Activated CD8-positive, alpha-beta memory T cell treated with anti-CD3 and anti-CD28 coated beads for 4 hours (primary cell): Measurements from ENCODE around the gene RBM14.
A peak's percentile ranks its signal among the peaks of the same experiment; 100 is the strongest.
"Not testable (repeated sequence)": the region's sequence is repeated elsewhere in the genome, so short reads cannot be mapped to it uniquely, and the experiment has no call there.

Source experiments
- DNase-seq, 2 donors: peaks; one replicate each; pipeline ENCODE4 v3.0.0-alpha.2; 2020; ENCODE audit warnings: low read depth in 2 of 2

RBM14 gene

DNA sequence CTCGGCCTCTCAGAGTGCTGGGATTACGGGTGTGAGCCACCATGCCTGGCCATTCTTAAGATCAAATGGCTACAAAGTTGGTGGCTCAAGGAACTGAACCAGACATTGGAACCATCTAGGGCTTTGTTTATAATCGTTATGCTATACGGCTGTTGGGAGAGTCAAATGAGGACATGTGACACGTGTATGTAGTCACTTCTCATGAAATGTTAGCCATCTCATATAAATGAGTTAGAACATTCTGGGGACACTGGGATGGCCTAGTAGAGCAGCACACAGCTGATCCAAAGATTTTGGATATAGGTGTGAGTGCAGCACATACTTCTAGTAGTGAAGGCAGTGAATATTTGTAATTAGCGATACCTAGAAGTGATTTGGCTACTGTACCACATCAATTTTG lies 15.5 kb downstream of the RBM14 start:
- DNase-seq, result no peak

DNA sequence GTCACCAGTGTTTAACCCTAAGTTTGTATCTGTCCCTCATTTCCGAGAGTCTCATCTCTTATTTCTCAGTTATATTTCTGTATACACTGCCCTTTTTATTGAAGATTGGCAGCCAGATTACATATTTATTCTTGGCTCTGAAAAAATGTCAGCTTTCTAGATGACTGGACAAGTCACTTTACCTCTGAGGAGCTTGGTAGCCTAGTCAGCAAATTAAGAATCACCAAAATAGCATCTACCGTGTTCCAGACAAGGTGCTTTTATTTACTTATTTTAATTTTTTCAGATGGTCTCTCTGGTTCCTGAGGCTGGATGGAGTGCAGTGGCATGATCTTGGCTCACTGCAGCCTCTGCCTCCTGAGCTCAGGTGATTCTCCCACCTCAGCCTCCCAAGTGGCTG lies 16.5 kb downstream of the RBM14 start:
- DNase-seq, result no peak

DNA sequence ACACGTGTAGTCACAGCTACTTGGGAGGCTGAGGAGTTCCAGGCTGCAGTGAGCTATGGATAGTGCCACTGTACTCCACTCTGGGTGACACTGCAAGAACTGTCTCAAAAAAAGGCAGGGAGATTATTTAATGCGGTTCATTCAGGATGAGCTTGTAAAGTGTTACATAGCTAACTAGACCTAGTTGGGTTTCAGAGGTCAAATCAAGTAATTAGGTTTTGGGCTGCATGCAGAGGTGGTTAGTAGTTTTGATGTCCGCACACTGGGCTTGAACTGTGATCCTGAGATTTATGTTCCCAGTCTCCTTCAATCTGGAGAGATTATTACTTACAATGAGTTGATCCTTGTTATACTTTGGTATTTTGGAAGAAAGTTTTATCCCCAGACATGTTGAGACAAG lies 20.0 kb downstream of the RBM14 start:
- DNase-seq, result no peak

DNA sequence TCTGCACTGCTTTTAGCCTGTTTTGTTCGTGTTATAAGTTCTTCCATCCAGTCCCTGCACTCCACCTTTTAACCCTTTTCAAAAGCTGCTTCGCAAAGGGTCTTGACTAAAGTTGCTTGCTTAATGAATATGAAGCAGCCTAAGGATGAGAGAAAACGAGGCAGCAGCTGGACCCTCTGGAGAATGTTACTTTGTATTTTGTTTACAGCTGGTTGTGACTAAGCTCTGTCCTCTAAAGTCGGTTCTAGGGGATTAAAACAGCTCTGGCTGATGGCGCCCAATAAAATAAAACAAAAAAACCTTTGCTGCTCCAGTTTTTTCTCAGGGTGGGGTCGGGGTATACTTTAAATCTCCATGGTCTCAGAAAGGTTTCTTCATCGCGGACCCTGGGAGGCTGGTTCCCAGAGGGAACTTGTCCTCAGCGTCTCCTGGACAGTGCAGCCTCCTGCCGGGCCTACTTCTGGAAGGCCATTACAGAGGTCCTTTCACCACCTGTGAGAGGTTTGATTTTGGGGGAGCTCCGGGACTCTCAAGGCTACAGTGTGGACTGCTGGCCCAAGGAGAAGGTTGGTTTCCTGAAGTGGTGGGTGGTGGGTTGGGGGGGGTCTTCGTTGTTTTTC lies 21.2 kb downstream of the RBM14 start:
- no peak for DNase-seq

DNA sequence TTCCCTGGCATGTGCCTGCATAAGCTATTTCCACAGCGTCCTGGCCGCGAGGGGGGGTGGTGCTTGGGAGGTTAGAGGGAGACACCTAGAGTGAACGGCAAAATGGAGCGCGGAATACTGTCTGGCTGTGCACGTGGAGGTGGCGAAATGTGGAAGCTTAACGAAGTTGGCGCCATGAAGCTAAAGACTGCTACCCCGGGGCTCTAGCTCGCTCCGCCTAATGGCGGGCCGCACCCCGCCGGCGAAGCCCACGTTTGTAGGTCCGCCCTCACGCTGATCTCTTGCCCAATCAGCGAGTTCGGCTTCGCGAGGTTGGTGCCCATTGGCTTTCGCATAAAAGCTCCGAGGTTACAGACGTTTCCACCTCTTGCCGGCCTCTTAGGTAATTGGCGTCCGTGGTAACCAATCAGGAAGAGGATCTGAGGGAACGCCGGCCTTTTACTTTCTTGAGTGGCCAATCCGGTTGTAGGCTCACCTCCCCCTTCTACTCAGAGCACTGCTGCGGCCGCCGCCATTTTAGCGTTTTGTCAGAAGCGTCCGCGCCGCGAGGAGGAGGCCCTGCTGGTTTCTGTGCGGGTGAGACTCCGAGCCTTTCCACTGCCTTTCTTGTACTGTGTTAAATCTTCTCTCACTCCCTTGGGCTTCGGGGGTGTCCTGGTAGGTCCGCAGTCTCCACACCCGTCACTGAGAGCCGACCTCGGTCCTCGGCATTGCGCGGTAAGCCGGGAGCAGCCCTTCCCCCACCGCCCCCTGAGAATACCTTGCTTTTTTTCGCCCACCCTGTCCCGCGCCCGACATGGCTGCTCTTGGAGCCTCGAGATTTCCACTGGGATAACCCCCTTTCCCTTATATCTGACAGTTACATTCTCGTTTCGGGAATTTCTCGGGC lies 22.0 kb downstream of the RBM14 start, which contains the start of gene RBM4:
Gene RBM4, plus strand, starts transcription at position 527 of the 889 bp plus-strand sequence. CDS start 1,009 bp downstream, outside the sequence.
- DNase-seq, result peak; percentile 89 to 96

DNA sequence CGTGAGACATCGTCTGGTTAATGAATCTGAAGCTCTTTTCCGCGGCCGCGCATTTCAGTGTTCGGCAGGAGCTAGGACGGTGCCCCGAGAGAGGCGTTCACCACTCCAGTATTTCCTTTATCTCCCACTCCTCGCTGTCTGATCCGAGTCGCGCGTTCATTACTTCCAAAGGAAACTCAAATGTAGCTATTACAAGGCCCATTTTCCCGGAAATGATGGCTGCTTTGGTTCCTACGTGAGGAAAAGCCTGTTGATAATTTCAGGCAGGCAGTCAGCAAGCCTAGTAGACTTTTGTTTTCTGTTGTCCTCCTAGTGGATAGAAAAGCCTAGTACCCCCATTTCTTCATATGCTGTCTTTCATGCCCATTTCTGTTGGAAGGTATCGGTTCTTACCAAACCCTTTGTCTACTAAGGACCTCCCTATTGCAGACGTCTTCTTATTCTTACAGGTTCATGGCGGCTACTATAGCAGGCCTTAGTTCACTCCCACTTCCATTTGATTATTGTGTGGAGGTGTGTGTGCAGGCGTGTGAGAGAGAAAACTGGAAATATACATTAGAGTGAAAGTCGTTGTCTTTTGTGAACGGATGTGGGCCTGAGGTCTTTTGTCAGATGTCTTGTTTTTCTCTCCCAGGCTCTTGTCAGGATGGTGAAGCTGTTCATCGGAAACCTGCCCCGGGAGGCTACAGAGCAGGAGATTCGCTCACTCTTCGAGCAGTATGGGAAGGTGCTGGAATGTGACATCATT lies 22.8 kb downstream of the RBM14 start:
- no peak for DNase-seq

DNA sequence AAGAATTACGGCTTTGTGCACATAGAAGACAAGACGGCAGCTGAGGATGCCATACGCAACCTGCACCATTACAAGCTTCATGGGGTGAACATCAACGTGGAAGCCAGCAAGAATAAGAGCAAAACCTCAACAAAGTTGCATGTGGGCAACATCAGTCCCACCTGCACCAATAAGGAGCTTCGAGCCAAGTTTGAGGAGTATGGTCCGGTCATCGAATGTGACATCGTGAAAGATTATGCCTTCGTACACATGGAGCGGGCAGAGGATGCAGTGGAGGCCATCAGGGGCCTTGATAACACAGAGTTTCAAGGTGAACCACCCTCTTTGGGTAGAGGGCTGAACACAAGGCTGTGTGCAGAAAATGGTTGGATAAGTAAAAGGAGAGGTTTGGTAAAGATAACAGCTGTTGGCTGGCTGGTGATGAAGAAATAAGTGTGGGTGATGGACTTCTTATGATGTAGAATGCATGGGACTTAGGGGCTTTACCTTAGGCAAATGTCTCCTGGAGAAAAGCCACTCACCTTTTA lies 23.4 kb downstream of the RBM14 start:
- not testable (repeated sequence) for DNase-seq

DNA sequence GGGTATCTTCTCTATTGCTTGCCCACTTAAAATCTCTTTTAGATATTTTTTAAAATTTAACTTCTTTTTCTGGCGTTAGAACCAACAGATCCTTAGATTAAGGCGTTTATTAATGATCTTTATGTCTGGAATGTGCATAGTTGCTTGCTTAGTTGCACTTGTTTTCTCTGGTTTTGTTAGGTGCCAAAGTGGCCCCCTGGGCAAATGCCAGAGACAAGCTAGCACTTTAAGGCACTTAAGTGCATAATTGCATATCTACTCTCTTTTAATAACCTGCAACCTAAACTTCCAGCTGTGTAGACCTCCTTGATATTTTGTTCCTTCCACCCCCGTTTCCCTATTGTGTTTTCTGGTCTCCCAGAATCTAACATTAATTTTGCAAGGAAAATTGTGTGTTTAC lies 25.4 kb downstream of the RBM14 start:
- no peak for DNase-seq

DNA sequence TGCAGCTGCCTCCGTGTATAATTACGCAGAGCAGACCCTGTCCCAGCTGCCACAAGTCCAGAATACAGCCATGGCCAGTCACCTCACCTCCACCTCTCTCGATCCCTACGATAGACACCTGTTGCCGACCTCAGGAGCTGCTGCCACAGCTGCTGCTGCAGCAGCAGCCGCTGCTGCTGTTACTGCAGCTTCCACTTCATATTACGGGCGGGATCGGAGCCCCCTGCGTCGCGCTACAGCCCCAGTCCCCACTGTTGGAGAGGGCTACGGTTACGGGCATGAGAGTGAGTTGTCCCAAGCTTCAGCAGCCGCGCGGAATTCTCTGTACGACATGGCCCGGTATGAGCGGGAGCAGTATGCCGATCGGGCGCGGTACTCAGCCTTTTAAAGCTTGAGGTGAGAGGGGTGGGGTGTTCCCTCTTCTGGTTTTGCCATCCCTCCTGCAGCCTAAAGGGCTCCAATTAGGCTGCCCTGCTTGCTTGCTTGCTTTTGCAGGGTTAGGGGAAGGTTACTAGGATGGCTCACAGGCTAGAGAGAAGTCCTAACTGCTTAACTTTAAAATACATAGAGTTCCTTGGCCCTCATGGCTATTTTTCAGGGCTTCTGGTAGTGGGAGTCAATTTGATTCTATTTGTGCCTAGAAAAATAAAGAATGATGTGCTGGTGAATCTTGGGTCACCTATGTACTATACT lies 27.5 kb downstream of the RBM14 start:
- no peak for DNase-seq

DNA sequence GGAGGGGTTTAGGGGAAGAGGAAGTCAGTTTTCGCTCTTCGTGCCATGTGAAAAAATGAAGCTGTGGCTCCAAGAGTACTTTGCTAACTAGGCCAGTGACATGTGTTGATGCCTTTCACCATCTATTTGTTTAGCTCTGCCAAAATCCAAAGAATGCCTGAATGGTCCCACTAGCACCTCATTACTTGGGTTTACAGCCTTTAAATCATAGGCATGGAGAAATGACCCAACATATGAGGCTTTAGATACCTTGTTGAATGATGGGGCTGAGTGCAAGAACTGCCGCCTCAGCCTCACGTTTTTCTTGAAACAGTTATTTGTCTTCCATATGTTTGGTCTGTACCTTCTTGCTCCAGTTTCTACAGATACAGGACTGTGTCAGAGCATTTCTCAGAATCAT lies 30.4 kb downstream of the RBM14 start:
- DNase-seq, result no peak

DNA sequence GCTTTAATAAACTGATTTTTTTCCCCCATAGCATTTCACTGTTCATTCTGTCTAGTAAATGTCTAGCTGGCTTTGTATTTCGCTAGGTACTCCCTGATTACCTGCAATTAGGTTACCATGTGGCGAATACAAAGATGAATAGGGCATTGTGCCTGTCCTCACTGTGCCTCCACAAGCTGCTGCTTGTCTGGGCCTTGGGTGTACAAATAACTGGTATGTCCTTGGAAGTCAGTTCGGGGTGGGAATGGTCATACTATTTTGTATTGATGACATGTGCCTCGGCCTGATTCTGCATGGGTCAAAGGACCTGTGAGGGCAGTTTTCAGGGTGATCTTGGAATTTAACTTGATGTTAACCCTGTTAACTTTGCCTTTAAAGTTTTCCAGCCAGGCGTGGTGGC lies 33.5 kb downstream of the RBM14 start:
- no peak for DNase-seq

DNA sequence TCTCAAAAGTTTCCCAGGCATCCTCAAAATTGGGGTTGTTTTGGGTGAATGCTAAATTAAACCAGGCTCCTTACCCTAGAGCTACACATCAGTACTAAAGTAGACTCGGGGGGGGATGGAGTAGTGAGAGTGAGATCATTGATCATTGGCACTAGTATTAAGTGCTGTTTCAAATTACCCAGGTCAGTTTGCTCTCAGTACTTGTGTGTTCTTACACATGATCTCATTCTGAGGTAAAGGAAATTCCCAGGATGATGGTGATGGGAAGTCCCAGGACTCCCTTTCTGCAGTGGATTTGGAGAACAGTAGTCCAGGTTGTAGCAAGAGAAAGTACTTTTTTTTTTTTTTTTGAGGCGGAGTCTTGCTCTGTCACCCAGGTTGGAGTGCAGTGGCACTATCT lies 34.6 kb downstream of the RBM14 start:
- no peak for DNase-seq

DNA sequence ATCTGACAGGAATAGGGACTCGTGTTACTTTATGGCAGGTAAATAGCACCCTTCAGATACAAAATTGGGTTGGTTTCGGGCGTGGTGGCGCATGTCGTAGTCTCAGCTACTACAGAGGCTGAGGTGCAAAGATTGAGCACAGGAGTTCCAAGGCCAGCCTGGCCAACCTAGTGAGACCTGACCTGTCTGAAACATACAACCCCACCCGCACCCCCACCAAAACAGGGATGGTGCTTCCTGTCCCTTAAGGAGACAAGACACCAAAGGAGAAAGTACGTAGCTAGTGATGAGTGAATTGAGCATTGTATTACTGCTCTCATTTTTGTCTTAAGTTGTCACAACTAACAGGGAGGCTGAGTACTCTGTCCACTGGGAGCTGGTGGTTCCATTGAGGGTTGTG lies 36.2 kb downstream of the RBM14 start:
- DNase-seq, result no peak

DNA sequence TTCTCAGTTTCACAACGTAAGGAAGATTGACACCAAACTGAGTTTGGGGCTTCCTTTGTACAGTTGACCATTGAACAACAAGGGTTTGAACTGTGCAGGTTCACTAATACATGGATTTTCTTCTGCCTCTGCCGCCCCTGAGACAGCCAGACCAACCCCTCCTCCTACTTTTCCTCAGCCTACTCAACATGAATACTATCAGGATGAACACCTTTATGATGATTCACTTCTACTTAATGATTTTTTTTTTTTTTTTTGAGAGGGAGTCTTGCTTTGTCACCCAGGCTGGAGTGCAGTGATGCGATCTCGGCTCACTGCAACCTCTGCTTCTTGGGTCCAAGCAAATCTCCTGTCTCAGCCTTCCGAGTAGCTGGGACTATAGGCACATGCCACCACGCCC lies 36.7 kb downstream of the RBM14 start:
- no peak for DNase-seq

DNA sequence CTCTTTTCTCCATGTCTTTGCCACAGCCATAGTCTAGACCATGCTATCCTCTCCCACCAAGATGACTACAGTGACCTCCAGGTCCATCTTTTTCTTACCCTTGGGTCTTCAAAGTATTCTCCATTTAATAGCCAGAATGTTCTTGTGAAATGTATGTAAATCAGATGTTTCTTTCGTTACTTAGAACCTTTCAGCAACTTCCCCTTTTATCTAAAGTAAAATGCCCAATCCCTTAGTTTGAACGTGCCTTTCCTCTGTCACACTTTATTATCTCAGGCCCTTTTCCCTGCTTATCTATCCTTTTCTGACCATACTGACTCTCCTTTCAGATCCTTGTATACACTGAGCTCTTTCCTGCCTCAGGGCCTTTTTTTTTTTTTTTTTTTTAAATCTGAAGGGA lies 43.3 kb downstream of the RBM14 start:
- DNase-seq, result no peak

DNA sequence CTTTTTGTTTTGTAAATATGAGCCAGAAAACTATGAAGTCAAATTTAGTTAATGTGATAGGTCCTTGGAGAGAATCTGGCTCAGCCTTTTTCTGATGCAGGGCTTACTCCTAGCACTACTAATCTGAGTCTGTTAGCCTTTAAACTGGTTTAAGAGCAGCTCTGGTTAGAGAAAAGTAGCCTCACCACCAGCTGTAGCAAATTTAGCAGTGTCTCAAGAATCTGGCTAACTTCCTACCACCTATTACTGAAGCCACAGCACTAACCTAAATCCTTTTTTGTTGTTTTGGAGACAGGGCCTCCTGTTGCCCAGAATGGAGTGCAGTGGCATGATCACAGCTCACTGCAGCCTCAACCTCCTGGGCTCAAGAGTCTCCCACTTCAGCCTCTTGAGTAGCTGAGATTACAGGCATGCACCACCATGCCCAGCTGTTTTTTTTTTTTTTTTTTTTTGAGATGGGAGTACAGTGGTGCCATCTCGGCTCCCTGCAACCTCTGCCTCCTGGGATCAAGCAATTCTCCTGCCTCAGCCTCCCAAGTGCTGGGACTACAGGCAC lies 47.4 kb downstream of the RBM14 start:
- DNase-seq, result no peak

DNA sequence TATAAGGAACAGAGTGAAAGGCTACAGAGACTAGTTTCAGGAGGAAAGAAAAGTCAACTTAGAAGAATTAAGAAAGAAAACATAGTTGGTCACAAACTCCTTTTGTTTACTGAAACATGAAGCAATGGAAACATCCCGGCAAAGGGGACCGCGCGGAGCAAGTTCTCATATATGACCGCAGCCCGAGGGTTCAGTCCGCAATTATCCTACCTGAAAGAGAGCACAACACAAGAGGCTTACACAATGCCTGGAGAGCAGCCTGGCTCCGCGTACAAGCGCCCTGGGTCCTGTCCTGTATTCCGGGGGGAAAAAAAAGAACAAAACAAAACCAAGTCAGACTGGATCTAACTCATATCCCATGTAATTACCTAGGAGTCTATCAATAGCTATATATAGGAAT lies 48.9 kb downstream of the RBM14 start:
- DNase-seq, result no peak

DNA sequence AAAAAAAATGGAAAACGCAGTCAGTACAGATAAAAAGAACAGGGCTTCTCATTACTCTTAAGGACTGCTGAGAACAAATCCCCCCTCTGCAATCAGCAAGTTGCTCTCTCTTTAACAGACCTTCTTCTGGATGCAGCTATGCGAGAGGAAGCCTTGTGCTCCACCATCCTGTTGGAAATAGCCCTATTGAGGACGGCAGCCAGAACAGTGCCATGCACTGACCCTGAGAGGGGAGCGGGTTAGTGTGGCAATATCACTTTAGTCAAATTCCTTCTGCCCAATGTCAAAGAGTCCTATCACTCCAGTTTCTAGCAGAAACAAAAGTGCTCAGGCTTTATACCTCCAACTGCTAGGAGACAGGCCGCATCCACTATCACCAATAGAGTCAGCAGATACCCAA lies 54.4 kb downstream of the RBM14 start:
- no peak for DNase-seq

DNA sequence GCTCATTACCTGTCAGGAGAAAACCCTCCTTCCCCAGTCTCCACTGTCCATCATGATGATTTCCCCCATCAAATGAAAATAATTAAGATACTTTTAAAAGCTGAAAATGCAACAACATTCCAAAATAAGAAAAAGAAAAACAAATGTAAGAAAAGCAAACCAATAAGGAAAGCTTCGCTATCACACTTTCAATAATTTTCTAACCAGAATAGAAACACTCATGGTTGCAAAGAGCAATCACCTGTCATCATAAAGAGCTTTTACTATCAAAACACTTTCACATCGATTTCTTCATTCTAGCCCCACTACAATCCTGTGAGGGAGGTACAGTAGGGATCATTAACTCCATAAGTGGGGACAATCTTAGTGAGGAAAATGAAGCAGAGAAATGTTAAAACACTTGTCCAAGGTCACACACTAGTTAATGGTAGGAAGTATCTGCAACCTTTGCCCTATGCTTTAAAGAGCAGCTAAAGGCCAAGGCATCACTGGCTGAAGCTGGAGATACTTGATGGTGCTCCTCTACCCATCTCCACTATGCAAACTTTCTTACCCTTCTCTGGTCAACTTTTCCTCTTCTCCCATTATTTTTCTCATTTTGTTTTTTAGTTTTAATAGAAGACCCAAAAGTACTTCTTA lies 58.7 kb downstream of the RBM14 start:
- DNase-seq, result no peak

DNA sequence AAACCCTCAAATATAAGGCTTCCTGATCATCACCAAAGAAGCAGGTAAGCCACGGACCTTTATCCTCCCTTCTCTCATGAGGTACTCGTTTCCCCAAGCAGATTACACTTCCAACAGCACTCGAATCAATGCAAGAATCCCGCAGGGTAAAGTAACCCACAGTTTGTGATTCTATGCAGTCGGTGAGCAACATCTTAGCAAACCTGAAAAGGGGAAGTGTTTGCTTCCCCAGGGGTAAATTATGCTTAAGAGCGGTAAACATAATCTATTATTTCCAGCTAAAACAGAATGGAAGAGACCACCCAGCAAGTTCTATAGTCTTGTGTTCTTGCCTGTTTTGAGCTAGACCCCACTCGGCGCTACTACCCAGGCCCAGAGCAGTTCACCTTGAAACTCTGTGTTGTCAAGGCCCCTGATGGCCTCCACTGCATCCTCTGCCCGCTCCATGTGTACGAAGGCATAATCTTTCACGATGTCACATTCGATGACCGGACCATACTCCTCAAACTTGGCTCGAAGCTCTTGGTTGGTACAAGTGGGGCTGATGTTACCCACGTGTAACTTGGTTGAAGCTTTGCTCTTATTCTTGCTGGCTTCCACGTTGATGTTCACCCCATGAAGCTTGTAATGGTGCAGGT lies 60.0 kb downstream of the RBM14 start:
- DNase-seq, result no peak
